ENCODE data around the gene TAF1B.

The TAF1B gene

GRCh38 chr2:9809448-9810088, 33.7 kb upstream of the TAF1B start:
- no peak overlapping the region for H3K4me3 ChIP-seq (ENCODE audit: low read depth in 1 of 2, low read length in 2 of 2)
- peaks cover 0 to 4% of the 10 kb centered on the region in 2 donors for H3K27me3 ChIP-seq (ENCODE audit: control insufficient read depth in 1 of 2, insufficient read depth in 2 of 2, low read length in 2 of 2)
- H3K36me3 ChIP-seq (ENCODE audit: insufficient read depth, low read length), result no peaks in the 10 kb centered on the region
- H3K9me3 ChIP-seq (ENCODE audit: low read length), result no peaks in the 10 kb centered on the region
- no peak overlapping the region for H3K27ac ChIP-seq (ENCODE audit: low read depth, low read length)
- peaks cover 6% of the 10 kb centered on the region for H3K4me1 ChIP-seq (ENCODE audit: insufficient read depth, low read length)
- H3K9ac ChIP-seq (ENCODE audit: low read length), result no peak overlapping the region

DNA sequence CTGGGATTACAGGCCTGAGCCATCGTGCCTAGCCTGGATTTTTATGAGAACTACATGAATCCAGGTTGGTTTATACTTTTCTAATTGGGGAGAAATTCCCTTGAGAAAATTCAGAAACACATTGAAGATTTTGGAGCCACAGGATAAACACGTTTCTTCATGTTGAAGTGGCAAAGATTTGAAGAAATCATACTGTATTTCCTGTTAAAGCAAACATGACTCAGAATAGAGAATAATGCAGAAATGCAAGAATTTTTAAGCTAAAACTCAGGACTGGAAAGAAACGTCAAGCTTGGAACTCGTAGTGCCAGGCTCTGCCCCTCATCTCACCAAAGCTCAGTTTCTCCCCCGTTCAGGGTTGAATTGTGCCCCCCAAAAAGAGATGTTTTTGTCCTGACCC, 32.1 kb upstream of the TAF1B start:
- Histone ChIP-seq H3K27me3 (ENCODE audit: control insufficient read depth in 1 of 2, insufficient read depth in 2 of 2, low read length in 2 of 2) (peaks cover 0 to 4% of the 10 kb centered on the region in 2 donors), H3K9ac (ENCODE audit: low read length) (no peak overlapping the region), H3K4me1 (ENCODE audit: insufficient read depth, low read length) (peaks cover 6% of the 10 kb centered on the region), H3K36me3 (ENCODE audit: insufficient read depth, low read length) (no peaks in the 10 kb centered on the region), H3K9me3 (ENCODE audit: low read length) (no peaks in the 10 kb centered on the region), H3K4me3 (ENCODE audit: low read depth in 1 of 2, low read length in 2 of 2) (no peak overlapping the region), H3K27ac (ENCODE audit: low read depth, low read length) (no peak overlapping the region)

- no peak overlapping the region for H3K9ac ChIP-seq (ENCODE audit: low read length)
- no peaks in the 10 kb centered on the region for H3K9me3 ChIP-seq (ENCODE audit: low read length)
- H3K27me3 ChIP-seq (ENCODE audit: control insufficient read depth in 1 of 2, insufficient read depth in 2 of 2, low read length in 2 of 2), result peaks cover 0 to 4% of the 10 kb centered on the region in 2 donors
- no peak overlapping the region for H3K27ac ChIP-seq (ENCODE audit: low read depth, low read length)
- H3K36me3 ChIP-seq (ENCODE audit: insufficient read depth, low read length), result no peaks in the 10 kb centered on the region
- peaks cover 6% of the 10 kb centered on the region for H3K4me1 ChIP-seq (ENCODE audit: insufficient read depth, low read length)
- no peak overlapping the region for H3K4me3 ChIP-seq (ENCODE audit: low read depth in 1 of 2, low read length in 2 of 2)
Observed at GRCh38 chr2:9811679-9812511, 31.4 kb upstream of the TAF1B start.

GRCh38 chr2:9812945-9813311, 30.3 kb upstream of the TAF1B start:
- no peaks in the 10 kb centered on the region for H3K9me3 ChIP-seq (ENCODE audit: low read length)

DNA sequence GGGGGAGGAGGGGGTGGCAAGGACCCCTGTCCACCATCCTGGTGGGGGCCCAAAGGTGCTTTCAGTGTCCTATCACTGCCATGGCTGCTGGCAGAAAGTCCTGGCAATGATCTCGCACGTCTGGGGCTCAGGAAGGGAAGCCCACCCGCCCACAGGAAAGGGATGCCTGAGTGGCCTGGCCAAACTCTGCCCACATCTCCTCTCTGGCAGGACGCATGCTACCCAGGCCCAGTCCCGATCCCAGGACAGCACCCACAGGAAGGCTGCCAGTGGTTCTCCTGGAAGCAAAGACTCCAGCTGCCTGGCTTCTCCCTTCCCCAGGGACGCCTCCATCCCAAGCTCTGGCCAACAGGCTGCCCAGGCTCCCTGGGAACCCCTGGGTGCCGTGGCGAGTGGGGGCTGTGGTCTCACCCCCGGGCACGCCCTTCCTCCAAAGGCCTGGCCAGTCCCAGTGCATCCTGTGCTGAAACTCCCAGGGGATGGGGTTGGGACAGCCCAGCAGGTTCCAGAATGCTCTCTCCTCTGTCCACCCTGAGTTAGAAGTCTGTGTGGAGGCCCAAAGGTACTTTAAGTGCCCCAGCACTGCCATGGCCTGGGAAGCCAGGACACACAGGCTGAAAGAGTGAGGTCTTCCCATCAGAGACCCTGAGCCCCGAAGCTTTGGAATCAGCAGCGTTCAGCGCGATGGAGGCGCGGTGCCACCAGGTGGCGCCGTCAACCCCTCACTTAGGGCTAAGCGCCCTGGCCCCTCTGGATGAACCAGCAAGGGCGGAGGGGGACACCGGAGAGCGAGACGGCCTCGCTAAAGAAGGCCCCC, 29.8 kb upstream of the TAF1B start:
- peaks cover 0 to 4% of the 10 kb centered on the region in 2 donors for H3K27me3 ChIP-seq (ENCODE audit: control insufficient read depth in 1 of 2, insufficient read depth in 2 of 2, low read length in 2 of 2)
- H3K36me3 ChIP-seq (ENCODE audit: insufficient read depth, low read length), result no peaks in the 10 kb centered on the region
- peak overlapping the region in 1 of 2 donors; percentile 32 for H3K4me3 ChIP-seq (ENCODE audit: low read depth in 1 of 2, low read length in 2 of 2)
- H3K27ac ChIP-seq (ENCODE audit: low read depth, low read length), result no peak overlapping the region
- no peak overlapping the region for H3K9ac ChIP-seq (ENCODE audit: low read length)
- peaks cover 6% of the 10 kb centered on the region for H3K4me1 ChIP-seq (ENCODE audit: insufficient read depth, low read length)
- H3K9me3 ChIP-seq (ENCODE audit: low read length), result no peaks in the 10 kb centered on the region

More at GRCh38 chr2:9812945-9813311, 30.3 kb upstream of the TAF1B start:
- H3K36me3 ChIP-seq (ENCODE audit: insufficient read depth, low read length), result no peaks in the 10 kb centered on the region
- H3K4me1 ChIP-seq (ENCODE audit: insufficient read depth, low read length), result peaks cover 6% of the 10 kb centered on the region
- no peak overlapping the region for H3K9ac ChIP-seq (ENCODE audit: low read length)
- no peak overlapping the region for H3K4me3 ChIP-seq (ENCODE audit: low read depth in 1 of 2, low read length in 2 of 2)
- H3K27ac ChIP-seq (ENCODE audit: low read depth, low read length), result no peak overlapping the region
- peaks cover 0 to 4% of the 10 kb centered on the region in 2 donors for H3K27me3 ChIP-seq (ENCODE audit: control insufficient read depth in 1 of 2, insufficient read depth in 2 of 2, low read length in 2 of 2)

- Histone ChIP-seq H3K4me3 (ENCODE audit: low read depth in 1 of 2, low read length in 2 of 2) (peak overlapping the region in 1 of 2 donors; percentile 32), H3K9ac (ENCODE audit: low read length) (no peak overlapping the region), H3K36me3 (ENCODE audit: insufficient read depth, low read length) (no peaks in the 10 kb centered on the region), H3K27me3 (ENCODE audit: control insufficient read depth in 1 of 2, insufficient read depth in 2 of 2, low read length in 2 of 2) (peaks cover 0 to 4% of the 10 kb centered on the region in 2 donors), H3K9me3 (ENCODE audit: low read length) (no peaks in the 10 kb centered on the region), H3K27ac (ENCODE audit: low read depth, low read length) (no peak overlapping the region), H3K4me1 (ENCODE audit: insufficient read depth, low read length) (peaks cover 6% of the 10 kb centered on the region)
Observed at GRCh38 chr2:9814129-9814868, 29.0 kb upstream of the TAF1B start.

DNA sequence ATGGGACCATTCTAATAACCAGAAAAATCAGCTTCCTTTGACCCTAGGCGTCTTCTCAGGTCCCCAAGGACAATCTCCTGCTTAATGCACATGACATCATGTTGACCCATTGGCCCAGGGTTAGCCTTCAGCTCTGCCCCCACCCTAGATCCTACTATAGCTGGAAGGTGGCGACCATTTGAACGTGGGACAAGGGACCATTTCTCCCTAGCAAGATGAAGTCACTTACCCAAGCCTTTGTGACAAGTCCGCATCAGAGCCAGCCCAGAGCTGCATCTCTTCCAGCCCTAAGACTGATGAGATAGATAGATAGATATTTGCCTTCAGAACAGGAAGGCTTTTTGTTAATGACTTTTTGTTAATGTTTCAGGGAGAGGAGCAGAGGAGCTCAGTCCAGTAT, 28.2 kb upstream of the TAF1B start:
- no peaks in the 10 kb centered on the region for H3K9me3 ChIP-seq (ENCODE audit: low read length)
- no peaks in the 10 kb centered on the region for H3K36me3 ChIP-seq (ENCODE audit: insufficient read depth, low read length)
- H3K27me3 ChIP-seq (ENCODE audit: control insufficient read depth in 1 of 2, insufficient read depth in 2 of 2, low read length in 2 of 2), result peaks cover 0 to 4% of the 10 kb centered on the region in 2 donors
- no peak overlapping the region for H3K27ac ChIP-seq (ENCODE audit: low read depth, low read length)
- peaks cover 6% of the 10 kb centered on the region for H3K4me1 ChIP-seq (ENCODE audit: insufficient read depth, low read length)
- H3K9ac ChIP-seq (ENCODE audit: low read length), result no peak overlapping the region
- no peak overlapping the region for H3K4me3 ChIP-seq (ENCODE audit: low read depth in 1 of 2, low read length in 2 of 2)

DNA sequence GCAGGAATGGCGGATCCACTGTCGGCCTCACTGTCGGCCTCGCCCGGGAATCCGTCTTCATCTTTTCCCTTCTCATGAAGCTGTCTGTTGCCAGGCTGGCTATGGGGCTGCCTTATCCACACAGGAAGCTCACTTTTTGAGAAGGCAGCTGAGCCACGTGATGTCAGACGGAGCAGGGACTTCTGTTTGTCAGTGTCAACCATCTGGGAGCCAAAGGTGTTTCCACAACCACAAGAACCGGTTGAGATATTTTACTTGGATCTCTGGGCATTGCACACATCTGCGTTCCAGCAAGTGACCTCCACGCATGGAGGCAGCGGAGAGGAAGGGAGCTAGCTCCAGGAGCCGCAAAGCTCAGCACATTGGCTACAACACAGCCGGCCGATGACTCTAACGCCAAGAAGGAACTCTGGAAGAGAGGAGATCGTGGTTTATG, 27.4 kb upstream of the TAF1B start:
- no peaks in the 10 kb centered on the region for H3K36me3 ChIP-seq (ENCODE audit: insufficient read depth, low read length)
- H3K9me3 ChIP-seq (ENCODE audit: low read length), result no peaks in the 10 kb centered on the region
- H3K9ac ChIP-seq (ENCODE audit: low read length), result no peak overlapping the region
- H3K4me3 ChIP-seq (ENCODE audit: low read depth in 1 of 2, low read length in 2 of 2), result no peak overlapping the region
- H3K27me3 ChIP-seq (ENCODE audit: control insufficient read depth in 1 of 2, insufficient read depth in 2 of 2, low read length in 2 of 2), result peaks cover 0 to 4% of the 10 kb centered on the region in 2 donors
- H3K27ac ChIP-seq (ENCODE audit: low read depth, low read length), result no peak overlapping the region
- peaks cover 6% of the 10 kb centered on the region for H3K4me1 ChIP-seq (ENCODE audit: insufficient read depth, low read length)

DNA sequence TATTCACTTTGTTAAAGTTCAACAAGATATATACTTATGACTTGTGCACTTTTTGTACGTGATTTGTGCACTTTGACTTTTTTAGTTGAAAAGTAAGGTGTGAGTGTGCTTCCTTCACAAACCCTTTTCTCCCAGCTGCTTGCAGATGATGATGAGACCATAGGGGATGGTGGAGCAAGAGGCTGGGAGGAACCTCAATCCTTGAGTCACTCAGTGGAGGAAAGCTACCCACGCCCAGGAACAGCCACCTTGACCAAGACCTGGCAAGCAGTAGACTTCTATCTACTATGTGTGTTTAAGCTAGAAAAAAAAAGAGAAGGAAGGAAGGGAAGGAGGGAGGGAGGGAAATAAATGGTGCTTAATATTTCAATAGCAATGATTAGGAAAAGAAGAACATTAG, 25.2 kb upstream of the TAF1B start:
- H3K4me1 ChIP-seq (ENCODE audit: insufficient read depth, low read length), result peaks cover 6% of the 10 kb centered on the region

GRCh38 chr2:9819551-9819950, 23.7 kb upstream of the TAF1B start:
- H3K9ac ChIP-seq (ENCODE audit: low read length), result no peak overlapping the region
- no peak overlapping the region for H3K27ac ChIP-seq (ENCODE audit: low read depth, low read length)
- no peaks in the 10 kb centered on the region for H3K9me3 ChIP-seq (ENCODE audit: low read length)
- no peaks in the 10 kb centered on the region for H3K4me1 ChIP-seq (ENCODE audit: insufficient read depth, low read length)
- H3K4me3 ChIP-seq (ENCODE audit: low read depth in 1 of 2, low read length in 2 of 2), result no peak overlapping the region
- H3K27me3 ChIP-seq (ENCODE audit: control insufficient read depth in 1 of 2, insufficient read depth in 2 of 2, low read length in 2 of 2), result no peaks in the 10 kb centered on the region
- H3K36me3 ChIP-seq (ENCODE audit: insufficient read depth, low read length), result no peaks in the 10 kb centered on the region

More for the DNA sequence above, 25.2 kb upstream of the TAF1B start:
- H3K4me3 ChIP-seq (ENCODE audit: low read depth in 1 of 2, low read length in 2 of 2), result no peak overlapping the region
- H3K27me3 ChIP-seq (ENCODE audit: control insufficient read depth in 1 of 2, insufficient read depth in 2 of 2, low read length in 2 of 2), result peaks cover 0 to 4% of the 10 kb centered on the region in 2 donors
- no peaks in the 10 kb centered on the region for H3K36me3 ChIP-seq (ENCODE audit: insufficient read depth, low read length)
- H3K9me3 ChIP-seq (ENCODE audit: low read length), result no peaks in the 10 kb centered on the region
- no peak overlapping the region for H3K27ac ChIP-seq (ENCODE audit: low read depth, low read length)
- H3K9ac ChIP-seq (ENCODE audit: low read length), result no peak overlapping the region

Measured in muscle layer of colon (tissue), 2 donors.